Putamen (tissue), 1 donor: ENCODE results near the gene MUC6.

Source experiments
- DNase-seq: peaks from one replicate; pipeline ENCODE4 v3.0.0-alpha.2; 2016; ENCODE audit warnings: low spot score

Gene MUC6

GRCh38 chr11:965206-965775 lies 71.2 kb downstream of the MUC6 start:
- DNase-seq: no peak

- DNase-seq: no peak
These were observed 72.7 kb downstream of the MUC6 start for GRCh38 chr11:963852-964251.
